IMR-90 (cell line): ENCODE data around the gene ATRN. TPM values are rescaled to one million over a fixed set of nuclear protein-coding genes. Genes with fewer than 3 reads are reported as not detected.

Experiments used
- ATAC-seq: fragments of 200-7000 bp; cut with Tn5 transposase; 2 replicates; pipeline ENCODE4 v1.9.1; 2020; ENCODE audit warnings: low read depth, mild to moderate bottlenecking, moderate library complexity
- BruUV-seq: library from RNA; stranded (reverse); fragments of 400-500 nt; replicated peaks from 2 replicates; lab custom pipeline; 2021; lab: Mats Ljungman, UMichigan
- CTCF ChIA-PET: fragments of 300-600 bp; formaldehyde crosslinking; extraction: SDS; loops from one replicate; lab custom pipeline; 2021; ENCODE audit warnings: antibody characterized with exemption; lab: Yijun Ruan, JAX
- POLR2A ChIA-PET: fragments of 300-600 bp; sonication (Branson Sonifier 250); formaldehyde crosslinking; loops from one replicate; lab custom pipeline; 2022; ENCODE audit warnings: antibody characterized with exemption; ENCODE audit not compliant: unreplicated experiment; lab: Charles Lee
- DNase-seq: peaks from one replicate; pipeline ENCODE4 v3.0.0; 2013
- H2AFZ ChIP-seq: replicated peaks from 2 replicates; pipeline ENCODE3; 2013; ENCODE audit warnings: low read length, mild to moderate bottlenecking; ENCODE audit not compliant: poor library complexity
- H2AK5ac ChIP-seq: 2 replicates; pipeline ENCODE4 v1.6.1; 2013; ENCODE audit warnings: low read depth, low read length, inconsistent platforms
- H2AK9ac ChIP-seq: replicated peaks from 2 replicates; pipeline ENCODE3; 2013; ENCODE audit warnings: mild to moderate bottlenecking, low read depth, low read length, moderate library complexity; ENCODE audit not compliant: poor library complexity
- H2BK120ac ChIP-seq: 2 replicates; pipeline ENCODE4 v1.6.1; 2013; ENCODE audit warnings: low read depth, low read length, inconsistent platforms
- H2BK15ac ChIP-seq: 3 replicates; pipeline ENCODE4 v1.6.1; 2013; ENCODE audit warnings: low read depth, low read length, inconsistent platforms
- H2BK20ac ChIP-seq: 2 replicates; pipeline ENCODE4 v1.6.1; 2013; ENCODE audit warnings: low read depth, mild to moderate bottlenecking, inconsistent platforms, low read length, moderate library complexity
- H2BK5ac ChIP-seq: 2 replicates; pipeline ENCODE4 v1.6.1; 2013; ENCODE audit warnings: mild to moderate bottlenecking, low read depth, low read length, inconsistent platforms; ENCODE audit not compliant: poor library complexity, severe bottlenecking
- H3K14ac ChIP-seq: replicated peaks from 2 replicates; pipeline ENCODE4 v1.6.1; 2013; ENCODE audit warnings: low read depth, low read length, inconsistent platforms
- H3K18ac ChIP-seq: 2 replicates; pipeline ENCODE4 v1.6.1; 2013; ENCODE audit warnings: low read depth, low read length, control low read depth
- H3K23ac ChIP-seq: 2 replicates; pipeline ENCODE4 v1.6.1; 2013; ENCODE audit warnings: low read depth, low read length, inconsistent platforms
- H3K27ac ChIP-seq: 2 replicates; pipeline ENCODE4 v1.5.1; 2013; ENCODE audit warnings: mild to moderate bottlenecking, control low read depth, low read length; ENCODE audit not compliant: insufficient read depth
- H3K27me3 ChIP-seq: 2 replicates; pipeline ENCODE4 v1.6.1; 2013; ENCODE audit warnings: low read length; ENCODE audit not compliant: control insufficient read depth, insufficient read depth
- H3K36me3 ChIP-seq: 2 replicates; pipeline ENCODE4 v1.6.1; 2013; ENCODE audit warnings: low read length, mixed read lengths; ENCODE audit not compliant: control insufficient read depth, insufficient read depth
- H3K4ac ChIP-seq: 2 replicates; pipeline ENCODE4 v1.6.1; 2013; ENCODE audit warnings: low read depth, low read length, inconsistent platforms
- H3K4me1 ChIP-seq: 2 replicates; pipeline ENCODE4 v1.6.1; 2013; ENCODE audit warnings: low read length, mixed read lengths; ENCODE audit not compliant: control insufficient read depth, insufficient read depth
- H3K4me2 ChIP-seq: 2 replicates; pipeline ENCODE4 v1.6.1; 2013; ENCODE audit warnings: low read depth, mild to moderate bottlenecking, control low read depth, low read length, moderate library complexity
- H3K4me3 ChIP-seq: 2 replicates; pipeline ENCODE4 v1.5.1; 2013; ENCODE audit warnings: low read depth, mild to moderate bottlenecking, control low read depth, low read length, moderate library complexity; ENCODE audit not compliant: insufficient read depth
- H3K56ac ChIP-seq: 2 replicates; pipeline ENCODE4 v1.6.1; 2013; ENCODE audit warnings: low read length, inconsistent platforms; ENCODE audit not compliant: insufficient read depth; ENCODE audit errors: extremely low read depth
- H3K79me1 ChIP-seq, 2 experiments: 2 replicates each; pipeline ENCODE4 v1.6.1; 2013; ENCODE audit warnings: low read length in 2 of 2, inconsistent platforms in 1 of 2, low read depth in 1 of 2
- H3K9ac ChIP-seq: 2 replicates; pipeline ENCODE4 v1.6.1; 2013; ENCODE audit warnings: low read depth, low read length, control low read depth
- H3K9me1 ChIP-seq: 2 replicates; pipeline ENCODE4 v1.6.1; 2013; ENCODE audit warnings: low read length, inconsistent platforms; ENCODE audit not compliant: insufficient read depth
- H3K9me3 ChIP-seq: 2 replicates; pipeline ENCODE4 v1.6.1; 2013; ENCODE audit warnings: low read length; ENCODE audit not compliant: control insufficient read depth, insufficient read depth
- H4K20me1 ChIP-seq: 2 replicates; pipeline ENCODE4 v1.6.1; 2013; ENCODE audit warnings: low read length, inconsistent platforms; ENCODE audit not compliant: insufficient read depth
- H4K5ac ChIP-seq: 2 replicates; pipeline ENCODE4 v1.6.1; 2013; ENCODE audit warnings: mild to moderate bottlenecking, low read depth, low read length, control low read depth
- H4K8ac ChIP-seq, 2 experiments: 2 replicates each; pipeline ENCODE4 v1.6.1; 2013; ENCODE audit warnings: low read depth in 2 of 2, low read length in 2 of 2, control low read depth in 1 of 2, inconsistent platforms in 1 of 2
- H4K91ac ChIP-seq: 2 replicates; pipeline ENCODE4 v1.6.1; 2013; ENCODE audit warnings: low read depth, low read length, inconsistent platforms; ENCODE audit not compliant: insufficient read depth
- BHLHE40 ChIP-seq: fragments of 150-350 bp; IDR thresholded peaks from 2 replicates; pipeline ENCODE4 v1.6.1; 2016; ENCODE audit warnings: mild to moderate bottlenecking, low read depth, low read length
- CEBPB ChIP-seq: IDR thresholded peaks from 2 replicates; pipeline ENCODE4 v1.6.1; 2012; ENCODE audit warnings: low read depth, low read length, improper control_type of control experiment
- CHD1 ChIP-seq: IDR thresholded peaks from 2 replicates; pipeline ENCODE4 v1.6.1; 2012; ENCODE audit warnings: low read depth, low read length, improper control_type of control experiment
- ELK1 ChIP-seq: fragments of 150-350 bp; IDR thresholded peaks from 2 replicates; pipeline ENCODE4 v1.6.1; 2016; ENCODE audit warnings: low read depth, mild to moderate bottlenecking, low read length, moderate library complexity, borderline replicate concordance
- FOS ChIP-seq: fragments of 150-350 bp; IDR thresholded peaks from 2 replicates; pipeline ENCODE4 v1.6.1; 2016; ENCODE audit warnings: low read depth, low read length
- MAFK ChIP-seq: IDR thresholded peaks from 2 replicates; pipeline ENCODE4 v1.6.1; 2012; ENCODE audit warnings: low read depth, low read length, improper control_type of control experiment
- MAZ ChIP-seq: IDR thresholded peaks from 2 replicates; pipeline ENCODE4 v1.6.1; 2012; ENCODE audit warnings: low read depth, mild to moderate bottlenecking, low read length, improper control_type of control experiment, moderate library complexity, borderline replicate concordance
- MXI1 ChIP-seq: IDR thresholded peaks from 2 replicates; pipeline ENCODE4 v1.6.1; 2012; ENCODE audit warnings: low read depth, mild to moderate bottlenecking, low read length, moderate library complexity, borderline replicate concordance
- NFE2L2 ChIP-seq: fragments of 150-350 bp; IDR thresholded peaks from 2 replicates; pipeline ENCODE4 v1.6.1; 2016; ENCODE audit warnings: low read depth, mild to moderate bottlenecking, low read length
- POLR2A ChIP-seq: IDR thresholded peaks from 2 replicates; pipeline ENCODE4 v1.6.1; 2012; ENCODE audit warnings: mild to moderate bottlenecking, low read depth, low read length
- RAD21 ChIP-seq: IDR thresholded peaks from 2 replicates; pipeline ENCODE4 v1.6.1; 2012; ENCODE audit warnings: low read length, improper control_type of control experiment
- RCOR1 ChIP-seq: IDR thresholded peaks from 2 replicates; pipeline ENCODE4 v1.6.1; 2012; ENCODE audit warnings: mild to moderate bottlenecking, low read length, improper control_type of control experiment; ENCODE audit not compliant: insufficient replicate concordance
- RFX5 ChIP-seq: IDR thresholded peaks from 2 replicates; pipeline ENCODE4 v1.8.0; 2012; ENCODE audit warnings: low read depth, mild to moderate bottlenecking, low read length, moderate library complexity
- SMC3 ChIP-seq: fragments of 150-350 bp; IDR thresholded peaks from 2 replicates; pipeline ENCODE4 v1.6.1; 2016; ENCODE audit warnings: low read depth, mild to moderate bottlenecking, antibody characterized with exemption, low read length, moderate library complexity
- WGBS, 2 experiments: methylation state at CpG; one replicate each; pipeline versions ENCODE4 v1.1.5 to v1.1.7; 2013; ENCODE audit warnings: missing lambda C conversion rate in 2 of 2; ENCODE audit not compliant: insufficient read length in 1 of 2; ENCODE audit errors: extremely low coverage in 2 of 2; 5-methylcytosine and 5-hydroxymethylcytosine counted together
- dilution Hi-C: fragments of 300-500 bp; cut with HindIII; formaldehyde crosslinking; loops from one replicate; pipeline ENCODE4 v1.14.3; 2018; ENCODE audit warnings: low sequenced_read_pairs; ENCODE audit not compliant: unreplicated experiment
- in situ Hi-C: fragments of 300-500 bp; cut with MboI; formaldehyde crosslinking; loops from 3 replicates; pipeline ENCODE4 v1.14.3; 2019; ENCODE audit warnings: low sequenced_read_pairs, inconsistent platforms, mixed read lengths
- intact Hi-C: fragments of 100-400 bp; cut with micrococcal nuclease; formaldehyde crosslinking; loops from 2 replicates; pipeline ENCODE4 v1.10.0; 2022
- polyA plus RNA-seq, 3 experiments: library from polyadenylated mRNA; depleted of rRNA; stranded (reverse); fragments of >200 nt; gene quantifications; 2 replicates each; pipeline ENCODE4 v1.2.3, GENCODE V29; 2012; ENCODE audit warnings: low replicate concordance in 1 of 3
- total RNA-seq: library from RNA; depleted of rRNA; stranded (reverse); fragments of >200 nt; gene quantifications from 2 replicates; pipeline ENCODE4 v1.2.3, GENCODE V29; 2012
- TF ChIP-seq, protein P1 (sequence below): conservative IDR thresholded peaks from 2 replicates; pipeline ENCODE4 v1.5.1; 2012; ENCODE audit warnings: mild to moderate bottlenecking, low read depth, low read length, improper control_type of control experiment

The ATRN gene
- total and polyA plus RNA-seq, 2 of the 4 experiments (the other 2 are of a cell fraction), result 32.3 to 46.2 TPM

DNA sequence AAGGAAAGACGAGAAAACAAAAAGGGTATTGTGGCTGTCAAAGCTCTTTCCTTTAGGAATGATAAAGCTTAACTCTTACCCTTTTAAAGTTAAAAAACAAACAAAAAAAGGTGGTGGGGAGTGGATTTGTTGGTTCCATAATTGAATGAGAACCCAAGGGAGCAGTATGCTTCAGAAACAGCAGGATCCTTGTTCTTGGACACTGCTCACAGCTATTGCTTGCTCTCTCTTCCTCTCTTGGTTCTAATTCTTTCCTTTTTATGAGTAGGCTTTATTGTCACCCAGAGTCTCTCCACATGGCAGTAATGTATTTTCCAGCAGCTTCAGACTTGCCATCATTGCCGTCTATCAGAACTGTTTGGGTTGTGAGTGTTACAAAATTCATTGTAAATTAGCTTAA, 18.7 kb upstream of the ATRN start:
- no peak overlapping the region for H3K4me2 ChIP-seq
- no CpG with 5 or more reads among the region's 2 CpGs for WGBS, 2 experiments
- H4K5ac ChIP-seq, result no peak overlapping the region
- no peaks in the 10 kb centered on the region for H3K79me1 ChIP-seq
- peaks cover 43% of the 10 kb centered on the region for H3K27me3 ChIP-seq
- H3K56ac ChIP-seq, result no peak overlapping the region
- DNase-seq, result no peak
- intact Hi-C loops (no loop called here), in situ Hi-C loops (no loop called here), dilution Hi-C loops (no loop called here)
- H3K36me3 ChIP-seq, result no peaks in the 10 kb centered on the region
- TF ChIP-seq RCOR1 (no peak), NFE2L2 (no peak), CHD1 (no peak), MAZ (no peak), BHLHE40 (no peak), SMC3 (no peak), FOS (no peak), RFX5 (no peak), RAD21 (no peak), CEBPB (no peak), ELK1 (no peak), MAFK (no peak), MXI1 (no peak), POLR2A (no peak)
- TF ChIP-seq, protein P1, sequence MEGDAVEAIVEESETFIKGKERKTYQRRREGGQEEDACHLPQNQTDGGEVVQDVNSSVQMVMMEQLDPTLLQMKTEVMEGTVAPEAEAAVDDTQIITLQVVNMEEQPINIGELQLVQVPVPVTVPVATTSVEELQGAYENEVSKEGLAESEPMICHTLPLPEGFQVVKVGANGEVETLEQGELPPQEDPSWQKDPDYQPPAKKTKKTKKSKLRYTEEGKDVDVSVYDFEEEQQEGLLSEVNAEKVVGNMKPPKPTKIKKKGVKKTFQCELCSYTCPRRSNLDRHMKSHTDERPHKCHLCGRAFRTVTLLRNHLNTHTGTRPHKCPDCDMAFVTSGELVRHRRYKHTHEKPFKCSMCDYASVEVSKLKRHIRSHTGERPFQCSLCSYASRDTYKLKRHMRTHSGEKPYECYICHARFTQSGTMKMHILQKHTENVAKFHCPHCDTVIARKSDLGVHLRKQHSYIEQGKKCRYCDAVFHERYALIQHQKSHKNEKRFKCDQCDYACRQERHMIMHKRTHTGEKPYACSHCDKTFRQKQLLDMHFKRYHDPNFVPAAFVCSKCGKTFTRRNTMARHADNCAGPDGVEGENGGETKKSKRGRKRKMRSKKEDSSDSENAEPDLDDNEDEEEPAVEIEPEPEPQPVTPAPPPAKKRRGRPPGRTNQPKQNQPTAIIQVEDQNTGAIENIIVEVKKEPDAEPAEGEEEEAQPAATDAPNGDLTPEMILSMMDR, result no peak
- H3K27ac ChIP-seq, result no peak overlapping the region
- no peak overlapping the region for H3K4ac ChIP-seq
- H4K91ac ChIP-seq, result no peak overlapping the region
- H2AFZ ChIP-seq, result no peak overlapping the region
- H4K8ac ChIP-seq, result no peak overlapping the region
- H3K4me1 ChIP-seq, result no peaks in the 10 kb centered on the region
- no peak overlapping the region for H2BK20ac ChIP-seq
- H2AK9ac ChIP-seq, result no peak overlapping the region
- H3K4me3 ChIP-seq, result no peak overlapping the region
- H2BK5ac ChIP-seq, result no peak overlapping the region
- H3K9me3 ChIP-seq, result no peaks in the 10 kb centered on the region
- ChIA-PET CTCF (no interaction called here), POLR2A (interaction anchor here (1.2 kb wide), 1 partner anchor 19 kb away, joined by 3 read pairs; the partner anchor contains the start of gene ATRN)
- no peak overlapping the region for H3K14ac ChIP-seq
- H2BK120ac ChIP-seq, result no peak overlapping the region
- no peaks in the 10 kb centered on the region for H3K9me1 ChIP-seq
- H2AK5ac ChIP-seq, result no peak overlapping the region
- no peak for ATAC-seq
- H2BK15ac ChIP-seq, result no peak overlapping the region
- no peak overlapping the region for H3K18ac ChIP-seq
- H3K23ac ChIP-seq, result no peak overlapping the region
- H4K20me1 ChIP-seq, result no peaks in the 10 kb centered on the region
- H3K9ac ChIP-seq, result no peak overlapping the region
- BruUV-seq, result no TSS peak
